ENCODE results near the gene EIF4A3.
A peak's percentile ranks its signal among the peaks of the same experiment; 100 is the strongest.

The EIF4A3 gene

DNA sequence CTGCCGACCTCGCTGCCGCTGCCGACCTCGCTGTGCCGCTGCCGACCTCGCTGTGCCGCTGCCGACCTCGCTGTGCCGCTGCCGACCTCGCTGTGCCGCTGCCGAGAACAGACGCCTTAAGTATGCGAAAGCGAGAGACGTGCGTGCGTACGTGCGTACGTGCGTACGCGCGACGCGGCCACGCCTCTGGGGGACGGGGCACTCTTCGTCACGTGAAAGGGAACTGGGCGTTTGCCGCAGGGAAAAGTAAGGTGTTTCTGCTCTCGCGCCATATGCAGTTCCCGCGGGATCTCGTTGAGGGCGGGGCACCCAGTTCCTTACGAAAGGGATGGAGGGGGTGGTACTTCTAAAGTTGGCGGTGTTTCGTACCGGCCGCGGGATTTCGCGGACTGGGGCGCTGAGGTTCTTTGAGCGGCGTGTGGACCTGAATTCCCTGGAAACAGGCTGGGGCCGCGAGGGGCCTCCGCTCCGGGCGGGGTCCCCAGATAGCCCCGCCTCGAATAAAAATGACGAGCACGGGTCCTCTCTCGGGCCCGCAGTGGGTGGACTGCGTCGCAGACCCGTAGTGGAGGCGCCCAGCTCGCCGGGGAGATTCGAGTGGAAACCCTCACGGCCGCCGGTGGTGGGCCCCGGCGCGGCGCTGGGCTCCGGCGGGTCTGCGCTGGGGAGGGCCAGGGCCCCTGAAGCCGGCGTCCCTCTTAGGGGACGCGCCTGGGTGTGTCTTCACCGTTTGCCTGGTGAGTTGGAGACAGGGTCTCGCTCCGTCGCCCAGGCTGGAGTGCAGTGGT is at the start of gene EIF4A3:
Gene EIF4A3 (minus strand): TSS at position 94 of the 788 bp plus-strand sequence. CDS start 167 bp downstream, outside the sequence.
- H2AFZ ChIP-seq (ENCODE audit: low read depth, low read length) = peak within 1 kb of the TSS; percentile 91
- H3K4me3 ChIP-seq (ENCODE audit: low read length) = peak within 1 kb of the TSS; percentile 67
- H3K4me1 ChIP-seq (ENCODE audit: insufficient read depth, low read length) = peaks cover 28% of the 10 kb centered on the region
- H3K9me3 ChIP-seq (ENCODE audit: low read length) = no peaks in the 10 kb centered on the region
- no peaks in the 10 kb centered on the region for H3K27me3 ChIP-seq (ENCODE audit: insufficient read depth, low read length)
- H3K36me3 ChIP-seq (ENCODE audit: insufficient read depth, low read length) = peaks cover 23% of the 10 kb centered on the region

DNA sequence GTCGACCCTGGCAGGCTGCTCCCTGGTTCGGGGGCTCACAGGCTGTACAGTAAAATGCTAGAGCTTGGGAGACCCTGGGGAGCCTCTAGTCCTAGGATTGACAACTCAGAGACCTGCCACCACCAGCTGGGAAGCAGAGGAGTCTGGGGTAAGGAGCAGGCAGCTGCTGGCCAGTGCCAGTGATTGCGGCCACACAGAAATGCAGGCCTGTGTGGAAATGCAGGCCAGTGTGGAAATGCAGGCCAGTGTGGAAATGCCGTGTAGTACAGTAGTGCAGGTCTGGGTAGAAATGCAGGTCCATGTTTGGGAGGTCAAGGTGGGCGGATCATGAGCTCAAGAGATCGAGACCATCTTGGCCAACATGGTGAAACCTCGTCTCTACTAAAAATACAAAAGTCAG is 49.7 kb upstream of the EIF4A3 start:
- Histone ChIP-seq H3K4me3 (ENCODE audit: low read length) (no peak overlapping the region), H3K4me1 (ENCODE audit: insufficient read depth, low read length) (peaks cover 9% of the 10 kb centered on the region), H3K9me3 (ENCODE audit: low read length) (no peaks in the 10 kb centered on the region), H3K27me3 (ENCODE audit: insufficient read depth, low read length) (no peaks in the 10 kb centered on the region), H3K36me3 (ENCODE audit: insufficient read depth, low read length) (no peaks in the 10 kb centered on the region), H2AFZ (ENCODE audit: low read depth, low read length) (no peak overlapping the region)

DNA sequence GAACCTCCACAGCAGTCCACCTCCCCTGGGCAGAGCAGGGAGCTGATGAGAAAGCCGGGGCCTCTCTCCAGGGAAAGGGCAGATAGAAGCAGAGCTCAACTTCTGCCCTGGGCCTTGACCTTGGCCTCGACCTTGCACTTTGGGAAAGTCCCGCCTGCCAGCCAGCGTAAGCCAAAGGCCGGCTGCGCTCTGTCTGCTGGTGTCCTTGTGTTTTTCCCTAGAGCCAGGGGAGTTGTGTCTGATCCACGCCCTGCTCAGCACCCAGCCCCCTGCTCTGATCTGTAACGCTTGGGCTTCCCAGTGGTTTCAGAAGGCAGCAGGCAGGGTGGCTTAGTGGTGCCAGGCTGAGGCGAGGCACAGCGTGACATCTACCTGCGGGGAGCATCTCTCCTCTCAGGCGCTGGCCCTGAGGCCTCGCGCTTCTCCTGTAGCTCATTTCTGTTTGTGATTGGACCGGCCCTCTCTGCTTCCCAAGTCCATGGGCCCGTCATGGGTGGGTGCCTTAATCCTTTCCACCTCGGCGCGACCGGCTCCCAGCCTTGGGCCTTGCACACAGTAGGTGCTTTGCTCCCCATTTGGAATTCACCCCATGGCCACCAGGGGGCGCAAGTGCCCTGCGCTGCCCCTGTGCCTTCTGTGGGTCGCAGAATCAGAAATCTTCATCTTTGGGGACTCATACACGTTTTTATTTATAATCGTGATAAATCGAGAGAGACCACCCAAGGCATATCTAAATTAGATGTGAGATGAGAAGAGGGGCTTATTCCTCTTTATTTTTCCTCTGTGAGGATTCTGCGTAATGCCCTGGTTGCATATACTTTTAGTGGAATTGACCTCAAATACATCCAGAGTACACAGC is 49.0 kb upstream of the EIF4A3 start:
- Histone ChIP-seq H2AFZ (ENCODE audit: low read depth, low read length) (no peak overlapping the region), H3K4me3 (ENCODE audit: low read length) (no peak overlapping the region), H3K9me3 (ENCODE audit: low read length) (no peaks in the 10 kb centered on the region), H3K27me3 (ENCODE audit: insufficient read depth, low read length) (no peaks in the 10 kb centered on the region), H3K4me1 (ENCODE audit: insufficient read depth, low read length) (peaks cover 15% of the 10 kb centered on the region), H3K36me3 (ENCODE audit: insufficient read depth, low read length) (no peaks in the 10 kb centered on the region)

DNA sequence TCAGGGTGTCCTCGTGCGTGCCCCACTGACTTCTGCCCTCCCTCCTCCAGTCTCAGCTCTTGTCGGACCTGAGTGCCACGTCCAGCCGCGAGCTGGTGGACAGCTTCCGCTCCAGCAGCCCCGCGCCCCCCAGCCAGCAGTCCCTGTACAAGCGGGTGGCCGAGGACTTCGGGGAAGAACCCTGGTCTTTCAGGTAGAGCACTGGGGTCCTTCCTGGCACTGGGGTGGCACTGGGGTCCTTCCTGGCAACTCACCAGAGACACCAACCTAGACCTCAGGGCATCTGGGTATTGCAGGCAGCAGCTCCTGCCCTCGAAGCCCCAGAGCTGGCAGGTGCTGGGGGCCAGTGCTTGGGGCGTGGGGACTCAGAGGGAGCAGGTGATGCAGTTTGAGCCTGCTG is 48.2 kb upstream of the EIF4A3 start:
- H2AFZ ChIP-seq (ENCODE audit: low read depth, low read length) = no peak overlapping the region
- H3K4me3 ChIP-seq (ENCODE audit: low read length) = no peak overlapping the region
- H3K27me3 ChIP-seq (ENCODE audit: insufficient read depth, low read length) = no peaks in the 10 kb centered on the region
- H3K4me1 ChIP-seq (ENCODE audit: insufficient read depth, low read length) = peaks cover 15% of the 10 kb centered on the region
- no peaks in the 10 kb centered on the region for H3K9me3 ChIP-seq (ENCODE audit: low read length)
- no peaks in the 10 kb centered on the region for H3K36me3 ChIP-seq (ENCODE audit: insufficient read depth, low read length)

DNA sequence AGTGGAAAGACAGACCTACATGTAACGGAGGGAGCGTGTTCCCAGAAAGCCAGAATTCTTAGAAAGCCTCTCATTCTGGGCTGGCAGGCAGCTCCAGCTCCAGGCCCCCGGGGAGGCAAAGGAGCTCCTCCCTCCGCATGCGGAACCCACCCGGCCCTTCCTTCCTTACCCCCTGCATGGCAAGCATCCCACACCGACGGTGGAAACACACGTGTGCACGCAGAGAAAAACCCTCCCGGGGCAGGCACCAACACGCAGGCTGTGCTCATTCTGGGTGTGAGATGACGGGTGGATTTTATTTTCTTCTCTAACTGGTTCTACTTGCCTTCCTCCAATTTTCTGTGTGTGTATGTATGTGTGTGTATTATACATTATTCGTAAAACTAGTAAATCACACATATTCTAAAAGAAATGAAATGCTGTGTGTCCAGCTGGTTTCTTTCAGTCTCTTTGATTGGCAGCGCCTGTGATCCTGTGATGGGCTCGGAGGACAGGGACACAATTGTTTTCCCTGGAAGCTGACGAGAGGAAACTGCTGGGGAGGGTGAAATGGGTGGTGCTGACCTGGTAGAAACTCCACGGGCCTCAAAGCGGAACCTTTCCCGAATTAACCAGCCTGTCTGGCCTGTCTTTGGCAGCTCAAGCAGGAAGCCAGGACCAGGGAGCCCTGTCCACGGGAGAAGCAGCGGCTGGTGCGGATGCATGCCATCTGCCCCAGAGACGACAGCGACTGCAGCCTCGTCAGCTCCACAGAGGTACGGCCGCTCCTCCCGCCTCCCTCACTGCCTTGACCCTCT is 45.1 kb upstream of the EIF4A3 start:
- peak overlapping the region; percentile 46 for H3K4me3 ChIP-seq (ENCODE audit: low read length)

DNA sequence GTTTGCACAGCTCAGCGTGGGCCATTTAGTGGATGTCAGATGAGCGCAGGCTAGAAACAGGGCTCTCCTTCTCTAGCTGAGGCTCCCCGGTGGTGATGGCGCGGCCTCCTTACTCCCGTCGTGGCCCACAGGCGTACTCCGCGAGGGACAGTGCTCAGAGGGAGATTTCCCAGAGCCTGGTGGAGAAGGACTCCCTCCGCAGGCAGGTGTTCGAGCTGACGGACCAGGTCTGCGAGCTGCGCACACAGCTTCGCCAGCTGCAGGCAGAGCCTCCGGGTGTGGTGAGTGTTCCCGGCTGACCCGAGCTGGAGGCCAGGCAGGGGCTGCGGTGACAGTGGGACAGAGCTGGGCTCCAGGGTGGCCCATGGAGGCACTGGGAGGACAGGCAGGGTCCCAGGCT is 44.3 kb upstream of the EIF4A3 start:
- Histone ChIP-seq H3K27me3 (ENCODE audit: insufficient read depth, low read length) (no peaks in the 10 kb centered on the region), H3K9me3 (ENCODE audit: low read length) (no peaks in the 10 kb centered on the region), H2AFZ (ENCODE audit: low read depth, low read length) (no peak overlapping the region), H3K4me1 (ENCODE audit: insufficient read depth, low read length) (peaks cover 15% of the 10 kb centered on the region), H3K4me3 (ENCODE audit: low read length) (no peak overlapping the region), H3K36me3 (ENCODE audit: insufficient read depth, low read length) (no peaks in the 10 kb centered on the region)

More for the DNA sequence above, 45.1 kb upstream of the EIF4A3 start:
- no peaks in the 10 kb centered on the region for H3K27me3 ChIP-seq (ENCODE audit: insufficient read depth, low read length)
- peaks cover 15% of the 10 kb centered on the region for H3K4me1 ChIP-seq (ENCODE audit: insufficient read depth, low read length)
- H3K36me3 ChIP-seq (ENCODE audit: insufficient read depth, low read length) = no peaks in the 10 kb centered on the region
- H3K9me3 ChIP-seq (ENCODE audit: low read length) = no peaks in the 10 kb centered on the region
- H2AFZ ChIP-seq (ENCODE audit: low read depth, low read length) = peak overlapping the region; percentile 65

DNA sequence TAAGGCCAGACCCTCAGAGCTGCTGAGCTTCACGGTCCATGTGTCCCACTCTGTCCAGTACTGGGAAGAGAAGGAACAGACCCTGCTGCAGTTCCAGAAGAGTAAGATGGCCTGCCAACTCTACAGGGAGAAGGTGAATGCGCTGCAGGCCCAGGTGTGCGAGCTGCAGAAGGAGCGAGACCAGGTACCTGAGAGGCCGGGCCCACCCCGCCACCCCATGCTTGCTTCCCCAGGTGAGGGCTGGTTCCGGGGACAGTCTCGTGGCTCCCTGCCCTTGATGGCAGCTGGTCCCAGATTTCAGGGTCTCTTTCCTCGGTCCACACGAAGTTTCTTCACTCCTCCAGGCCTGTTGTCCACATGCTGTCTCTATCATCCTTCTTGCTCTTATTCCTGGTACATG is 43.8 kb upstream of the EIF4A3 start:
- H3K27me3 ChIP-seq (ENCODE audit: insufficient read depth, low read length) = no peaks in the 10 kb centered on the region
- peaks cover 15% of the 10 kb centered on the region for H3K4me1 ChIP-seq (ENCODE audit: insufficient read depth, low read length)
- H3K4me3 ChIP-seq (ENCODE audit: low read length) = no peak overlapping the region
- no peaks in the 10 kb centered on the region for H3K9me3 ChIP-seq (ENCODE audit: low read length)
- no peaks in the 10 kb centered on the region for H3K36me3 ChIP-seq (ENCODE audit: insufficient read depth, low read length)
- no peak overlapping the region for H2AFZ ChIP-seq (ENCODE audit: low read depth, low read length)

DNA sequence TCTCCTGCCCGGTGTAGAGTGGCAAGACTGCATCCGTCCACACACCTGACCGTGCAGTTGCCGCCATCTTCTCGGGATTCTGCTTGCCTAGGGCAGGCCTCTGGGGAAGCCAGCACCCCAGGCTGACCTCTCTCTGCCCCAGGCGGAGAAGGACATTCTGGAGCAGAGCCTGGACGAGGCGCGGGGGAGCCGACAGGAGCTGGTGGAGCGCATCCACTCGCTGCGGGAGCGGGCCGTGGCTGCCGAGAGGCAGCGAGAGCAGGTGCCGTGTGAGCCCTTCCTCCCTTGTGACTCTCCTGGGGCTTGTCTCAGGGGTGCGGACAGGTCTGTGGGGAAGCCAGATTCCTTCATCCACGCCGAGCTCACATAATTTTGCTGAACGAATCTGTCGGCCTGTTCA is 42.7 kb upstream of the EIF4A3 start:
- Histone ChIP-seq H3K4me3 (ENCODE audit: low read length) (no peak overlapping the region), H2AFZ (ENCODE audit: low read depth, low read length) (no peak overlapping the region), H3K4me1 (ENCODE audit: insufficient read depth, low read length) (peaks cover 17% of the 10 kb centered on the region), H3K27me3 (ENCODE audit: insufficient read depth, low read length) (no peaks in the 10 kb centered on the region), H3K9me3 (ENCODE audit: low read length) (no peaks in the 10 kb centered on the region), H3K36me3 (ENCODE audit: insufficient read depth, low read length) (no peaks in the 10 kb centered on the region)

DNA sequence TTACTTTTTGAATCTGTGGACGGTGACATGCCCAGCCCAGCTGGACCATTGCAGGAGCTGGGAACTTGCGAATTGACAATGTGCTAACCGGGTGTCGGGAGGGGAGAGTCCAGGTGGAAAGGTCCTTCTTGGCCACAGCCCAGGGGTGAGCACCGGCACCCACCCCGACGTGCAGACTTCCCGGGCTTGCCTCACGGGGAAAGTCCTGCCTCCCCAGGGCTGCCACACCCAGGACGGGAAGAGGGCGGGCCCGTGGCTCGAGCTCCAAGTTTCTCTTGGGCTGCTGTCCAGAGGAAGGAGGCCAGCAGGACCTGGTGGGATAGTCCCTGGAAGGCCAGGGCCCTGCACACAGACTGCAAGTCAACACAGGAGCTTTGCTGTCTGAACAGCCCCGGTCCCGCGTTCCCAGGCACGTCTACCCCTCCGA is 40.6 kb upstream of the EIF4A3 start:
- Histone ChIP-seq H2AFZ (ENCODE audit: low read depth, low read length) (no peak overlapping the region), H3K4me3 (ENCODE audit: low read length) (no peak overlapping the region), H3K27me3 (ENCODE audit: insufficient read depth, low read length) (no peaks in the 10 kb centered on the region), H3K4me1 (ENCODE audit: insufficient read depth, low read length) (peaks cover 26% of the 10 kb centered on the region), H3K9me3 (ENCODE audit: low read length) (no peaks in the 10 kb centered on the region), H3K36me3 (ENCODE audit: insufficient read depth, low read length) (no peaks in the 10 kb centered on the region)

DNA sequence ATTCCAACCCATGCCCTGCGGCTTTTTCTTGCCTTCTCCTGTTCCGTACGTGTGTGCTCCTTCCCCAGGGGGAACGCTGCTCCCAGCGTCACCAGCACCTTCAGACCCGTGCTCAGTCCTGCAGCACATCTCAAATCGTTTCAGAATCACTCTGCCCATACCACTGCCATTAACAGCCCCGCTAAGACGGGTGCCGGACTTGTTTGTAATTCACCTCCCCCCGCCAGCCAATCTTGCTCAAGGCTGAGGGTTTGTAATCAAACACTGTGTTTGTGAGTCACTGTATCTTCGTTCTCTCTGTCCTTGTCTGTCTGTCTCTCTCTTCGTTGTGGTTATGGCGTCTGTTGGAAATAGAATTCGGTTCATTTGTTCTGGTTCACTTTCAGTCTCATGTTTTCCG is 40.2 kb upstream of the EIF4A3 start:
- Histone ChIP-seq H3K4me1 (ENCODE audit: insufficient read depth, low read length) (peaks cover 22% of the 10 kb centered on the region), H3K4me3 (ENCODE audit: low read length) (no peak overlapping the region), H3K27me3 (ENCODE audit: insufficient read depth, low read length) (no peaks in the 10 kb centered on the region), H3K36me3 (ENCODE audit: insufficient read depth, low read length) (no peaks in the 10 kb centered on the region), H2AFZ (ENCODE audit: low read depth, low read length) (no peak overlapping the region), H3K9me3 (ENCODE audit: low read length) (no peaks in the 10 kb centered on the region)

DNA sequence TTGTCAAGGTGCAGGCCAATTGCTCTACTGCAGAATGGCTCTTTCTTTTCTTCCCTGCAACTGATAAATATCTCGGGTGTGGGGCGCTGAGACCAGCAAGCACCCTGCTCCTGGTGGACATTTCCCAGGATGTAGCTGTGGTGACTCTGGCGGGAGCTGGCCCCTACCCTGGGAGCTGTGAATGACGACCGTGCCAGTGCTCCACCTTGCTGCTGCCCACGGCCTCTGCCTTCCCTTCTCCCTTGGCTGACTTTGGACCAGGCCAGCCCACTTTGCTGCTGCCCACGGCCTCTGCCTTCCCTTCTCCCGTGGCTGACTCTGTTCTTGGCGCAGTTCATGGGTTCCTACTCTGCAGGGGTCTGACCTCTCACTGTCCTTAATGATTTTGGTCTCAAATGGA is 39.0 kb upstream of the EIF4A3 start:
- Histone ChIP-seq H3K9me3 (ENCODE audit: low read length) (no peaks in the 10 kb centered on the region), H3K36me3 (ENCODE audit: insufficient read depth, low read length) (no peaks in the 10 kb centered on the region), H3K27me3 (ENCODE audit: insufficient read depth, low read length) (no peaks in the 10 kb centered on the region), H3K4me3 (ENCODE audit: low read length) (no peak overlapping the region), H2AFZ (ENCODE audit: low read depth, low read length) (no peak overlapping the region), H3K4me1 (ENCODE audit: insufficient read depth, low read length) (peaks cover 11% of the 10 kb centered on the region)

DNA sequence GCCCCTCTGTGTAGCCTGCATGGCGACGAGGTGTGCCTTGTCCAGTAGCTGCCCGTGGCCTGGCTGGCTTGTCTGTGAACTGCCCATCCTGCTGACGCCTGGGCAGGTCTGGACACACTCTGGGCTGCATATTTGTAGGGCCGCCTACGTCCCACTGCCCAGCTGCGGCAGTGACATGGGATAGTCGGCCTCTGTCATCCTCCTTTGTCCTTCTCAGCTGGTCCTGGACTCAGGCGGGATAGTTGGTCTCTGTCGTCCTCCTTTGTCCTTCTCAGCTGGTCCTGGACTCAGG is 37.4 kb upstream of the EIF4A3 start:
- H3K27me3 ChIP-seq (ENCODE audit: insufficient read depth, low read length) = no peaks in the 10 kb centered on the region
- H3K4me1 ChIP-seq (ENCODE audit: insufficient read depth, low read length) = peaks cover 11% of the 10 kb centered on the region
- H3K4me3 ChIP-seq (ENCODE audit: low read length) = no peak overlapping the region
- peak overlapping the region; percentile 89 for H2AFZ ChIP-seq (ENCODE audit: low read depth, low read length)
- no peaks in the 10 kb centered on the region for H3K36me3 ChIP-seq (ENCODE audit: insufficient read depth, low read length)
- no peaks in the 10 kb centered on the region for H3K9me3 ChIP-seq (ENCODE audit: low read length)

Data from neuron (in vitro differentiated cells).